ENCODE data around the gene CTDSPL2. TPM values are rescaled to one million over a fixed set of nuclear protein-coding genes. Genes with fewer than 3 reads are reported as not detected.

CTDSPL2 gene
- total RNA-seq, 1 donor from 2014 or later: 41.7 TPM

- Mint-ChIP-seq H3K4me1 (ENCODE audit: low read depth) (no peaks in the 10 kb centered on the region), H3K27me3 (ENCODE audit: low read depth) (no peaks in the 10 kb centered on the region), H3K27ac (ENCODE audit: unreplicated experiment) (no peak overlapping the region), H3K36me3 (ENCODE audit: low read depth) (peaks cover 7% of the 10 kb centered on the region), H3K4me3 (ENCODE audit: unreplicated experiment) (no peak overlapping the region), H3K9me3 (ENCODE audit: low read depth) (no peaks in the 10 kb centered on the region)
- no peak for TF ChIP-seq CTCF (IDR thresholded peaks at IDR 0.05)
- no peak for DNase-seq (ENCODE audit: low spot score)
Observed at GRCh38 chr15:44397869-44398268, 29.6 kb upstream of the CTDSPL2 start.

GRCh38 chr15:44414001-44414400 is 13.4 kb upstream of the CTDSPL2 start:
- no peak overlapping the region for H3K27ac Mint-ChIP-seq (ENCODE audit: unreplicated experiment)
- H3K4me3 Mint-ChIP-seq (ENCODE audit: unreplicated experiment): no peak overlapping the region
- no peak for TF ChIP-seq CTCF (IDR thresholded peaks at IDR 0.05)
- no peaks in the 10 kb centered on the region for H3K4me1 Mint-ChIP-seq (ENCODE audit: low read depth)
- no peaks in the 10 kb centered on the region for H3K27me3 Mint-ChIP-seq (ENCODE audit: low read depth)
- DNase-seq (ENCODE audit: low spot score): no peak
- no peaks in the 10 kb centered on the region for H3K9me3 Mint-ChIP-seq (ENCODE audit: low read depth)
- peaks cover 11% of the 10 kb centered on the region for H3K36me3 Mint-ChIP-seq (ENCODE audit: low read depth)

- Mint-ChIP-seq H3K27ac (ENCODE audit: unreplicated experiment) (peak overlapping the region; percentile 100), H3K27me3 (ENCODE audit: low read depth) (no peaks in the 10 kb centered on the region), H3K9me3 (ENCODE audit: low read depth) (no peaks in the 10 kb centered on the region), H3K36me3 (ENCODE audit: low read depth) (peaks cover 2% of the 10 kb centered on the region), H3K4me3 (ENCODE audit: unreplicated experiment) (peak overlapping the region; percentile 88), H3K4me1 (ENCODE audit: low read depth) (peaks cover 31% of the 10 kb centered on the region)
- DNase-seq (ENCODE audit: low spot score): no peak
- peak; percentile 51 for TF ChIP-seq CTCF (IDR thresholded peaks at IDR 0.05)
Observed at GRCh38 chr15:44427756-44428724, 611 bp downstream of the CTDSPL2 start.

GRCh38 chr15:44435893-44436667 is 8.7 kb downstream of the CTDSPL2 start:
- DNase-seq (ENCODE audit: low spot score): no peak
- Mint-ChIP-seq H3K27me3 (ENCODE audit: low read depth) (no peaks in the 10 kb centered on the region), H3K9me3 (ENCODE audit: low read depth) (no peaks in the 10 kb centered on the region), H3K4me3 (ENCODE audit: unreplicated experiment) (no peak overlapping the region), H3K4me1 (ENCODE audit: low read depth) (peaks cover 18% of the 10 kb centered on the region), H3K27ac (ENCODE audit: unreplicated experiment) (no peak overlapping the region), H3K36me3 (ENCODE audit: low read depth) (peaks cover 2% of the 10 kb centered on the region)
- TF ChIP-seq CTCF (IDR thresholded peaks at IDR 0.05): no peak

GRCh38 chr15:44438402-44438801 is 11.0 kb downstream of the CTDSPL2 start:
- no peaks in the 10 kb centered on the region for H3K36me3 Mint-ChIP-seq (ENCODE audit: low read depth)
- H3K27me3 Mint-ChIP-seq (ENCODE audit: low read depth): no peaks in the 10 kb centered on the region
- no peaks in the 10 kb centered on the region for H3K9me3 Mint-ChIP-seq (ENCODE audit: low read depth)
- no peak for DNase-seq (ENCODE audit: low spot score)
- H3K4me1 Mint-ChIP-seq (ENCODE audit: low read depth): peaks cover 24% of the 10 kb centered on the region
- H3K27ac Mint-ChIP-seq (ENCODE audit: unreplicated experiment): no peak overlapping the region
- no peak overlapping the region for H3K4me3 Mint-ChIP-seq (ENCODE audit: unreplicated experiment)
- TF ChIP-seq CTCF (IDR thresholded peaks at IDR 0.05): no peak
